Gastroesophageal sphincter (tissue), 4 donors: ENCODE results near the gene ITGB1BP1. TPM values are rescaled to one million over a fixed set of nuclear protein-coding genes. Genes with fewer than 3 reads are reported as not detected.

ENCODE experiments used
- ATAC-seq: fragments of 150-250 bp; one replicate; pipeline ENCODE4 v1.9.1; 2016; ENCODE audit warnings: mild to moderate bottlenecking, moderate library complexity
- H3K27ac ChIP-seq, 4 donors: fragments of 200-600 bp; sonication (generic) in 3 of 4; 1 replicate in 3 of 4; 2 replicates in 1 of 4; pipeline ENCODE4 v1.5.1; 2016 to 2019
- H3K27me3 ChIP-seq: fragments of 200-600 bp; sonication (generic); one replicate; pipeline ENCODE4 v1.5.1; 2019
- H3K36me3 ChIP-seq, 2 donors: fragments of 200-600 bp; sonication (generic); one replicate each; pipeline ENCODE4 v1.5.1; 2019; ENCODE audit warnings: control low read depth in 1 of 2
- H3K4me1 ChIP-seq, 3 donors: fragments of 200-600 bp; sonication (generic); 1 replicate in 2 of 3; 2 replicates in 1 of 3; pipeline ENCODE4 v1.5.1; 2016 to 2019; ENCODE audit warnings: control low read depth in 2 of 3
- H3K4me3 ChIP-seq, 2 donors: fragments of 200-600 bp; sonication (generic); one replicate each; pipeline ENCODE4 v1.5.1; 2019; ENCODE audit warnings: mild to moderate bottlenecking in 1 of 2, moderate library complexity in 1 of 2
- H3K9me3 ChIP-seq, 3 donors: fragments of 200-600 bp; sonication (generic); one replicate each; pipeline ENCODE4 v1.5.1; 2017 to 2019; ENCODE audit warnings: control low read depth in 2 of 3
- EP300 ChIP-seq: sonication (generic); formaldehyde crosslinking; IDR thresholded peaks from one replicate; pipeline ENCODE4 v1.6.1; 2017; ENCODE audit warnings: antibody characterized with exemption, mild to moderate bottlenecking
- POLR2A ChIP-seq, 2 donors: fragments of 450-650 bp; IDR thresholded peaks; one replicate each; pipeline ENCODE4 v1.6.1; 2017; ENCODE audit warnings: antibody characterized with exemption in 2 of 2, mild to moderate bottlenecking in 2 of 2, moderate library complexity in 1 of 2
- POLR2AphosphoS5 ChIP-seq: sonication (generic); formaldehyde crosslinking; IDR thresholded peaks from one replicate; pipeline ENCODE4 v1.6.1; 2017; ENCODE audit warnings: antibody characterized with exemption
- WGBS, 2 donors: methylation state at CpG; one replicate each; pipeline ENCODE4 v1.1.5; 2018; ENCODE audit warnings: low coverage in 1 of 2; 5-methylcytosine and 5-hydroxymethylcytosine counted together
- total RNA-seq, 4 donors: library from RNA; depleted of rRNA; stranded (reverse); fragments of >200 nt; gene quantifications; one replicate each; pipeline ENCODE4 v1.1.0, GENCODE V29; 2016
- TF ChIP-seq, protein P1 (sequence below), 4 experiments: fragments of 200-600 bp in 2 of 4; fragments of 450-650 bp in 2 of 4; sonication (generic) in 1 of 4; IDR thresholded peaks; one replicate each; pipeline ENCODE4 v1.5.1; 2017 to 2019; ENCODE audit warnings: antibody characterized with exemption in 4 of 4, mild to moderate bottlenecking in 2 of 4, moderate library complexity in 2 of 4

The ITGB1BP1 gene
- total RNA-seq, 4 donors from 2014 or later, result 52.8 to 80.4 (median 69.6) TPM

DNA sequence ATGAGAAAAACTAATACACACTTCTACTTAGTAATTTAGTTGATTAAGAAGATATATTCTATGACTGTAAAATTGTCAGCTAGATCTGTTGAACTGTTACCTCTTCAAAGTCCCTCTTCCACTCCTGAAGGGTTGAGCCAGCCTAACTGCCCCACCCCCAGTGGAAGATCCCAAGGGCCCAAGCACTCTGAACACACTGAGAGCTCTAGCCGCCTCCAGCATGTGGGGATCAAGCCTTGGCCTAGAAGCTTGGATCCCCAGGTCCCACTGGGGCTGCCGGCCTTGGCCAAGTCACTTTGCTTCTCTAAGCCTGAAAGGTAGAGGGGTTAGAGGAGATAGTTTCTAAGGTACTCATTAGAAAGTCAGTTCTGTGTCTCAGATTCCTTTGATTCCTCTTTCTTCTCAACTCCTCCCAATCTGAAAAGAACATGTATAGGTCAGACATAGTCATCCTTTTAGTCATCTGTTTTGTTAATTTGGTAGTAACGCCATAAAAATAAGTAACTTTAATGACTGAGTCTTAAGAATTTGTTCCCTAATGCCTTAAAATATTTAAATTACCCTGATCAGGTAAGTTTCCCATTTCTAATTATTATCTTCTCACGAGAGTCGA, 5.7 kb upstream of the ITGB1BP1 start:
- Histone ChIP-seq H3K4me3 (no peak overlapping the region), H3K36me3 (peaks cover 0 to 52% of the 10 kb centered on the region in 2 donors), H3K4me1 (peaks cover 0 to 15% (median 9%) of the 10 kb centered on the region in 3 donors), H3K27me3 (no peaks in the 10 kb centered on the region), H3K27ac (no peak overlapping the region), H3K9me3 (no peaks in the 10 kb centered on the region)
- no peak for ATAC-seq
- TF ChIP-seq, protein P1, sequence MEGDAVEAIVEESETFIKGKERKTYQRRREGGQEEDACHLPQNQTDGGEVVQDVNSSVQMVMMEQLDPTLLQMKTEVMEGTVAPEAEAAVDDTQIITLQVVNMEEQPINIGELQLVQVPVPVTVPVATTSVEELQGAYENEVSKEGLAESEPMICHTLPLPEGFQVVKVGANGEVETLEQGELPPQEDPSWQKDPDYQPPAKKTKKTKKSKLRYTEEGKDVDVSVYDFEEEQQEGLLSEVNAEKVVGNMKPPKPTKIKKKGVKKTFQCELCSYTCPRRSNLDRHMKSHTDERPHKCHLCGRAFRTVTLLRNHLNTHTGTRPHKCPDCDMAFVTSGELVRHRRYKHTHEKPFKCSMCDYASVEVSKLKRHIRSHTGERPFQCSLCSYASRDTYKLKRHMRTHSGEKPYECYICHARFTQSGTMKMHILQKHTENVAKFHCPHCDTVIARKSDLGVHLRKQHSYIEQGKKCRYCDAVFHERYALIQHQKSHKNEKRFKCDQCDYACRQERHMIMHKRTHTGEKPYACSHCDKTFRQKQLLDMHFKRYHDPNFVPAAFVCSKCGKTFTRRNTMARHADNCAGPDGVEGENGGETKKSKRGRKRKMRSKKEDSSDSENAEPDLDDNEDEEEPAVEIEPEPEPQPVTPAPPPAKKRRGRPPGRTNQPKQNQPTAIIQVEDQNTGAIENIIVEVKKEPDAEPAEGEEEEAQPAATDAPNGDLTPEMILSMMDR (IDR thresholded peaks at IDR 0.05), result no peak
- TF ChIP-seq EP300, result no peak
- WGBS, 2 donors, result 63 to 70% methylated on average over 3 to 4 of the region's 5 CpGs

DNA sequence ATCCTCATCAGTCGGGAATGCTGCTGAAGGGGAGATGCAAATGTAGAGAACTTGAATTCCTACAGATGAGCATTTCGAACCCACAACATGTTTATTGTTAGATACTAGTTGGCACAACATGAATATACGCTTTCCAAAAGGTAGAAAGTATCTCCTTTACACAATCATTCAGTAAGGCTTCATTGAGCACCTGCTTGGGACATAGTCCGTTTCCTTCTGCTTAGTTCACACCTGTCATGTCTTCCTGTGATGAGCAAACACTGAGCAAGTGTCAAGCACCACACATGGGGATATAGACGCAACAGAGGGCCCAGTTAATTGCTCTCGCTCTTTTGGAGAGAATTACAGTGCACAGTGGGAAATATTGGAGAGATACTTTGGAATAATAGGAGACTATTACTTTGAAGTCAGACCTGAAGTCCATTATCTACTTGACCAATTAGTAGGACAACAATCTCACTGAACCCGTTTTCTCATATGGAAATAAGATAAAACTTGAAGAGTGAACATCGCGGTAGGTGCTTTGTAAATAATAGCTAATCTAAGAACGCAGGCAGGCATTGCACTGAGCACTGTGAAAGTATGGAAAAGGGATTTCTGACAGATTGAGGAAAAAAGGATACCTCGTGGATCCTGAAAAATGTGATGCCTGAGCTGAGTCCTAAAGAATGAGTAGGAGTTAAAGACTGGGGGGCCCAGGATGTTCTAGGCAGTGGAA, 1.3 kb upstream of the ITGB1BP1 start:
- WGBS, 2 donors, result 53 to 62% methylated on average over 10 of the region's 11 CpGs
- Histone ChIP-seq H3K9me3 (no peaks in the 10 kb centered on the region), H3K4me1 (peaks cover 0 to 49% (median 26%) of the 10 kb centered on the region in 3 donors), H3K27ac (peak overlapping the region in 1 of 4 donors; percentile 92), H3K27me3 (no peaks in the 10 kb centered on the region), H3K36me3 (peaks cover 0 to 7% of the 10 kb centered on the region in 2 donors), H3K4me3 (peak overlapping the region in 1 of 2 donors; percentile 88)
- no peak for ATAC-seq
- TF ChIP-seq POLR2A (IDR thresholded peaks at IDR 0.05) (no peak), EP300 (no peak), POLR2AphosphoS5 (no peak)
- TF ChIP-seq, protein P1 (IDR thresholded peaks at IDR 0.05), result no peak

DNA sequence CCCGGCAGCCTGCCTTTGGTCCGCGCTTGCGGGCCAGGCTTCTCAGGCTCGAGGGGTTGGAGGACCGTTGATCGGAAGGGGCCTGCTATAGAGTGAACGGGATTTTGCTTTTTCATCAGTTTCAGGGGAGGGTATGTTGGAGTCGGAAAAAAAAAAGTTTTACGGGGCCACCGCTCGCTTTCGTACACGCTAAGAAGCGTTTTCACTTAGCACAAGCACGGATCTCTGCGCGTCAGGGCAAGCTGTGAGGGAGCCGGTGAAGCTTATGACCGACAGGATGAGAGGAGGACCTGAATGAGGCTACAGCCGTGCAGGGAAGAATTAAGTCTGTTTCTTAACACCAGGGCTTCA, 569 bp upstream of the ITGB1BP1 start:
- ATAC-seq, result no peak
- peak overlapping the region; percentile 30 to 96 (median 93) for H3K27ac ChIP-seq
- peaks cover 0 to 3% of the 10 kb centered on the region in 2 donors for H3K36me3 ChIP-seq
- H3K9me3 ChIP-seq, result no peaks in the 10 kb centered on the region
- H3K27me3 ChIP-seq, result no peaks in the 10 kb centered on the region
- H3K4me1 ChIP-seq, result peaks cover 0 to 56% (median 26%) of the 10 kb centered on the region in 3 donors
- TF ChIP-seq EP300 (no peak), POLR2AphosphoS5 (no peak), POLR2A (IDR thresholded peaks at IDR 0.05) (no peak)
- TF ChIP-seq, protein P1 (IDR thresholded peaks at IDR 0.05), result no peak
- H3K4me3 ChIP-seq, result peak overlapping the region; percentile 54 to 88
- 0% methylated on average over 7 to 12 of the region's 21 CpGs for WGBS, 2 donors

DNA sequence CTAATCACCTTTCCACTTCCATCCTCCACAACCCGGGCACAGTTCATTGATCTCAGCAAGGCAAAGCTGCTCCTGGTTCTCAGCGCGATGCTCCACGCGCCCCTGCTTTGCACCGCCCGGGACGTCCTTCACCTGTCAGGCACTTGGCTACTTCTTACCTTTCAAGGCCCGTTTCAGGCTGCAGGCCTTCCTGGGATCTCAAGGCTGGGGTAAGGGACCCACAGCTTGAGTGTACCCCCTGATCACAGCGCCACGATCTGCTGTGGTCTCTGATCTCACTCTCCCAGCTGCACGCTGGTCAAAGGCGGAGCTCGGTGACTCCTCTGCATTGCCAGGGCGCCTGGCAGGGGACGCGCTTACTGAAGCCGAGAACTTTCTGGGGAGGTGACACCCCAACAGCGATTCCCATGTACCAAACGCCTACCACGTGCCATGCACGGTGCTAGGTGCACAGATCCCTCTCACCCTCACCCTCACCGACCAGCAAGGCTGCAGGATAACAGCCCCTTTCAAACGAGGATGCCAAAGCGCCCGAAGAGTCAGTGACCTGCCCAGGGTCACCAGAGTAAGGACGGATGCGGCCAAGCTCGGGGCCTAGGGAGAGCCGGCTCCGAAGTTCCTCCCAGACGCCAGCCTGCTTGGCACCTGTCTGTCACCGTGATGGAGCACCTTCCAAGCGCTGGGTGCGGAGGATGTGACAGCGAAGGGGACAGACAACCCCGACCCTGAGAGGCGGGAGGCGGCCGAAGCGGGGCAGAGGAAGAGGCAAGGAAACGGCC, 818 bp downstream of the ITGB1BP1 start:
- 9% methylated on average over 4 of the region's 42 CpGs; no CpG with 5 or more reads in 1 of the 2 donors for WGBS, 2 donors
- H3K4me1 ChIP-seq, result peaks cover 0 to 56% (median 26%) of the 10 kb centered on the region in 3 donors
- no peak for ATAC-seq
- peak overlapping the region; percentile 54 to 88 for H3K4me3 ChIP-seq
- H3K36me3 ChIP-seq, result peaks cover 0 to 6% of the 10 kb centered on the region in 2 donors
- TF ChIP-seq POLR2A (IDR thresholded peaks at IDR 0.05), result no peak
- TF ChIP-seq, protein P1 (IDR thresholded peaks at IDR 0.05), result no peak
- no peak for TF ChIP-seq EP300
- TF ChIP-seq POLR2AphosphoS5, result no peak
- no peaks in the 10 kb centered on the region for H3K9me3 ChIP-seq
- no peaks in the 10 kb centered on the region for H3K27me3 ChIP-seq
- peak overlapping the region; percentile 77 to 96 (median 93) for H3K27ac ChIP-seq
